ENCODE data around the gene ATP23.

- TF ChIP-seq CTCF (IDR thresholded peaks at IDR 0.05 in 2 of 3, conservative IDR thresholded peaks at IDR 0.05 in 1 of 3; ENCODE audit: borderline replicate concordance in 1 of 3, insufficient read depth in 1 of 3, low read depth in 2 of 3, low read length in 2 of 3) (no peak), JUND (IDR thresholded peaks at IDR 0.05) (no peak)
Observed at GRCh38 chr12:57894399-57895292, 46.7 kb upstream of the ATP23 start.
